GM10266 (cell line): ENCODE measurements around the gene KDM7A.

Source experiments
- DNase-seq: peaks from one replicate; pipeline ENCODE4 v3.0.0; 2012; ENCODE audit errors: extremely low spot score
- CTCF ChIP-seq: IDR thresholded peaks from 2 replicates; pipeline ENCODE4 v1.5.1; 2012; ENCODE audit warnings: mild to moderate bottlenecking, low read depth; ENCODE audit not compliant: control insufficient read depth, insufficient read depth; ENCODE audit errors: missing control alignments

KDM7A gene

DNA sequence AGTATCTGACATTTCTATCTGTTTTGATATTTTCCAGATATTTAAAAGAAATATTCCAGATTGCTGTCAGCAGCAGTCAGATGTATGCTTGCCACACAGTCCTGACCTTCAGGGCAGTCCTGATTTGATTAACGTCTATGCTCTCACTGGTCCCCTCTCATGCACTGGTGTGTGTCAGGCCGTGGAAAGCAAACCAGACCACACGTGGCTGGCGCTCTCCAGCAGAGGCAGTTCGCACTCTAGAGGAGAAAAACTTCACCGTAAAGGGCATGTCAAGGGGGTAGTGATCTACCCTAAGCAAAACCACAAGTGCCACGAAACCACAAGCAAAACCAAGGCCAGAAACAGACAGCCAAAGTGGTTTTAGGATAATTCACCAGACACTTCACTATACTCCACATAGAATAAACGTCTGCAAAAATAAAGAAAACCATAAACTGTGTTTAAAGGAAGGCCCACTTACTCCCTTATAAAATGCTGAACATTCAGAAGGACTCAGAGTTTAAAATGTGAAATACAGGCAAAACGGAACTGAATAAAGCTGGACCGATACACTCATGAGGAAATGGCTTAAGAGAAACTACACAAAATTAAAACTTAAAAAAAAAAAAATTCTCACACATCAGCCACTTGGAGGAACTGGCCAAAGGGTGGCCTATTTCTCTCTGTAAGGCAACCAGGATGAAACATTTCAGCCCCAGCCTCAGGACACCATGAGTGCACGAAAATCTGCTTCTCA, 140.4 kb downstream of the KDM7A start:
- DNase-seq = no peak
- no peak for TF ChIP-seq CTCF

- no peak for DNase-seq
- no peak for TF ChIP-seq CTCF
These were observed 141.2 kb downstream of the KDM7A start for GRCh38 chr7:140035400-140036223.
